SK-N-SH treated with all-trans-retinoic acid at 6 μM for 48 hours (cell line): ENCODE results near the gene CACNA2D4.

Experiments used
- ATAC-seq: fragments of 200-7000 bp; cut with Tn5 transposase; 3 replicates; pipeline ENCODE4 v1.9.1; 2020; ENCODE audit warnings: mild to moderate bottlenecking, moderate library complexity
- ARNTL ChIP-seq: fragments of 450-650 bp; formaldehyde crosslinking; IDR thresholded peaks from 2 replicates; pipeline ENCODE4 v1.5.0; 2020; ENCODE audit warnings: low read depth, mild to moderate bottlenecking, moderate library complexity, borderline replicate concordance
- BACH2 ChIP-seq: fragments of 250-450 bp; sonication (Bioruptor Pico); IDR thresholded peaks from 2 replicates; pipeline ENCODE4 v1.9.0; 2021; ENCODE audit warnings: mild to moderate bottlenecking, borderline replicate concordance
- CSDC2 ChIP-seq: fragments of 250-450 bp; sonication (Bioruptor Pico); IDR thresholded peaks from 2 replicates; pipeline ENCODE4 v1.5.0; 2020; ENCODE audit warnings: mild to moderate bottlenecking, moderate library complexity
- CSRNP3 ChIP-seq: fragments of 250-450 bp; sonication (Bioruptor Pico); IDR thresholded peaks from 2 replicates; pipeline ENCODE4 v1.5.1; 2021; ENCODE audit warnings: mild to moderate bottlenecking, moderate library complexity
- ESRRG ChIP-seq: fragments of 250-450 bp; sonication (Bioruptor Pico); IDR thresholded peaks from 2 replicates; pipeline ENCODE4 v1.6.1; 2021; ENCODE audit warnings: mild to moderate bottlenecking
- GLIS3 ChIP-seq: fragments of 250-450 bp; sonication (Bioruptor Pico); IDR thresholded peaks from 2 replicates; pipeline ENCODE4 v1.5.0; 2020; ENCODE audit warnings: mild to moderate bottlenecking, moderate library complexity
- ISL1 ChIP-seq: fragments of 250-450 bp; sonication (Bioruptor Pico); IDR thresholded peaks from 2 replicates; pipeline ENCODE4 v2.1.2; 2022; ENCODE audit warnings: mild to moderate bottlenecking, moderate library complexity
- OSR1 ChIP-seq: fragments of 250-450 bp; sonication (Bioruptor Pico); IDR thresholded peaks from 2 replicates; pipeline ENCODE4 v1.8.0; 2022; ENCODE audit warnings: moderate library complexity, mild to moderate bottlenecking, inconsistent platforms
- PATZ1 ChIP-seq: fragments of 250-450 bp; sonication (Bioruptor Pico); IDR thresholded peaks from 2 replicates; pipeline ENCODE4 v1.8.0; 2020; ENCODE audit warnings: mild to moderate bottlenecking, moderate library complexity, borderline replicate concordance
- POU6F1 ChIP-seq: fragments of 250-450 bp; sonication (Bioruptor Pico); IDR thresholded peaks from 2 replicates; pipeline ENCODE4 v1.8.0; 2021; ENCODE audit warnings: low read depth, mild to moderate bottlenecking, moderate library complexity, borderline replicate concordance
- PPARA ChIP-seq: fragments of 250-450 bp; sonication (Bioruptor Pico); IDR thresholded peaks from 2 replicates; pipeline ENCODE4 v1.5.0; 2020; ENCODE audit warnings: mild to moderate bottlenecking, borderline replicate concordance
- RARB ChIP-seq: fragments of 250-450 bp; sonication (Bioruptor Pico); IDR thresholded peaks from 2 replicates; pipeline ENCODE4 v1.8.0; 2021; ENCODE audit warnings: mild to moderate bottlenecking, moderate library complexity
- SNAI2 ChIP-seq: fragments of 250-450 bp; sonication (Bioruptor Pico); IDR thresholded peaks from 2 replicates; pipeline ENCODE4 v1.5.0; 2020; ENCODE audit warnings: mild to moderate bottlenecking, moderate library complexity
- TCF4 ChIP-seq: fragments of 250-450 bp; sonication (Bioruptor Pico); IDR thresholded peaks from 2 replicates; pipeline ENCODE4 v1.8.0; 2021; ENCODE audit warnings: mild to moderate bottlenecking, moderate library complexity, borderline replicate concordance
- TOX ChIP-seq: fragments of 250-450 bp; sonication (Bioruptor Pico); IDR thresholded peaks from 2 replicates; pipeline ENCODE4 v1.8.0; 2021; ENCODE audit warnings: mild to moderate bottlenecking, moderate library complexity, borderline replicate concordance
- TSHZ2 ChIP-seq: fragments of 250-450 bp; sonication (Bioruptor Pico); IDR thresholded peaks from 2 replicates; pipeline ENCODE4 v1.5.0; 2020; ENCODE audit warnings: mild to moderate bottlenecking, moderate library complexity
- ZC3H10 ChIP-seq: fragments of 250-450 bp; sonication (Bioruptor Pico); IDR thresholded peaks from 2 replicates; pipeline ENCODE4 v1.5.1; 2021; ENCODE audit warnings: mild to moderate bottlenecking, moderate library complexity
- ZFP3 ChIP-seq: fragments of 250-450 bp; sonication (Bioruptor Pico); IDR thresholded peaks from 2 replicates; pipeline ENCODE4 v1.5.0; 2020; ENCODE audit warnings: mild to moderate bottlenecking, moderate library complexity
- ZFP30 ChIP-seq: fragments of 450-650 bp; formaldehyde crosslinking; IDR thresholded peaks from 2 replicates; pipeline ENCODE4 v1.5.0; 2022; ENCODE audit warnings: mild to moderate bottlenecking, moderate library complexity
- ZNF70 ChIP-seq: fragments of 450-650 bp; formaldehyde crosslinking; IDR thresholded peaks from 2 replicates; pipeline ENCODE4 v1.5.0; 2020; ENCODE audit warnings: mild to moderate bottlenecking, moderate library complexity
- ZNF8 ChIP-seq: fragments of 450-650 bp; formaldehyde crosslinking; IDR thresholded peaks from 2 replicates; pipeline ENCODE4 v1.5.0; 2020; ENCODE audit warnings: mild to moderate bottlenecking, moderate library complexity

Gene CACNA2D4

GRCh38 chr12:1949771-1950470 is 31.5 kb upstream of the CACNA2D4 start:
- ATAC-seq, result no peak
- TF ChIP-seq TCF4, result no peak
- no peak for TF ChIP-seq CSRNP3 (CRISPR knock-in tag)
- no peak for TF ChIP-seq ZFP3 (CRISPR knock-in tag)
- no peak for TF ChIP-seq ZC3H10 (CRISPR knock-in tag)
- no peak for TF ChIP-seq TSHZ2 (CRISPR knock-in tag)
- TF ChIP-seq PPARA (CRISPR knock-in tag), result no peak
- TF ChIP-seq PATZ1, result no peak
- no peak for TF ChIP-seq CSDC2 (CRISPR knock-in tag)
- TF ChIP-seq ISL1, result no peak
- no peak for TF ChIP-seq BACH2 (CRISPR knock-in tag)
- no peak for TF ChIP-seq ARNTL
- TF ChIP-seq POU6F1 (CRISPR knock-in tag), result no peak
- no peak for TF ChIP-seq ZFP30 (CRISPR knock-in tag)
- no peak for TF ChIP-seq ZNF8 (CRISPR knock-in tag)
- no peak for TF ChIP-seq TOX (CRISPR knock-in tag)
- TF ChIP-seq GLIS3 (CRISPR knock-in tag), result no peak
- TF ChIP-seq SNAI2 (CRISPR knock-in tag), result no peak
- TF ChIP-seq OSR1, result no peak
- TF ChIP-seq ZNF70 (CRISPR knock-in tag), result no peak
- no peak for TF ChIP-seq ESRRG (CRISPR knock-in tag)

- no peak for ATAC-seq
- TF ChIP-seq PPARA (CRISPR knock-in tag), result no peak
- TF ChIP-seq ISL1, result no peak
- TF ChIP-seq OSR1, result no peak
- TF ChIP-seq RARB (CRISPR knock-in tag), result no peak
- no peak for TF ChIP-seq SNAI2 (CRISPR knock-in tag)
- no peak for TF ChIP-seq CSRNP3 (CRISPR knock-in tag)
- TF ChIP-seq PATZ1, result no peak
- no peak for TF ChIP-seq ZFP30 (CRISPR knock-in tag)
- no peak for TF ChIP-seq TOX (CRISPR knock-in tag)
- TF ChIP-seq ZC3H10 (CRISPR knock-in tag), result no peak
- no peak for TF ChIP-seq ESRRG (CRISPR knock-in tag)
- TF ChIP-seq, all 23 proteins: peak for 0
Measured at GRCh38 chr12:1948883-1949282, 30.4 kb upstream of the CACNA2D4 start.
